ENCODE data around the gene DGCR2. TPM values are rescaled to one million over a fixed set of nuclear protein-coding genes. Genes with fewer than 3 reads are reported as not detected.
"Not testable (repeated sequence)": the region's sequence is repeated elsewhere in the genome, so short reads cannot be mapped to it uniquely, and the experiment has no call there.

The DGCR2 gene
- total and polyA plus RNA-seq, 10 donors = 9.5 to 60.7 (median 49.3) TPM

GRCh38 chr22:19164425-19164824, 42.2 kb upstream of the DGCR2 start:
- Histone ChIP-seq H3K36me3 (no peaks in the 10 kb centered on the region), H3K4me1 (peaks cover 0 to 7% (median 4%) of the 10 kb centered on the region in 6 donors), H3K27ac (no peak overlapping the region), H3K27me3 (replicated peaks in 1 of 7) (peaks cover 0 to 65% (median 24%) of the 10 kb centered on the region in 7 donors), H3K9me3 (peaks cover 0 to 12% (median 5%) of the 10 kb centered on the region in 8 donors), H3K4me3 (no peak overlapping the region)
- 93 to 99% (median 95%) methylated on average over 6 of the region's 6 CpGs for WGBS, 5 donors
- intact Hi-C loops (cut with DNase I; ENCODE audit: low total_unique reads) = loop anchor here (10.0 kb wide), 1 partner anchor 60 kb away; no protein-coding TSS in a partner anchor
- no peak for DNase-seq
- TF ChIP-seq CTCF (IDR thresholded peaks at IDR 0.05 in 8 of 11, conservative IDR thresholded peaks at IDR 0.05 in 3 of 11) (no peak), POLR2A (IDR thresholded peaks at IDR 0.05) (no peak), POLR2AphosphoS5 (IDR thresholded peaks at IDR 0.05) (no peak)

GRCh38 chr22:19158649-19159048, 36.4 kb upstream of the DGCR2 start:
- DNase-seq; H3K4me3 ChIP-seq; H3K27ac ChIP-seq; H3K36me3 ChIP-seq; intact Hi-C loops (cut with DNase I; ENCODE audit: low total_unique reads); H3K4me1 ChIP-seq; H3K9me3 ChIP-seq: not testable (repeated sequence)
- peaks cover 0 to 37% (median 0%) of the 10 kb centered on the region in 7 donors for H3K27me3 ChIP-seq (replicated peaks in 1 of 7)
- 78 to 90% (median 81%) methylated on average over 11 of the region's 11 CpGs for WGBS, 5 donors

- H3K27ac ChIP-seq; H3K4me3 ChIP-seq; DNase-seq; intact Hi-C loops (cut with DNase I; ENCODE audit: low total_unique reads); H3K4me1 ChIP-seq; H3K36me3 ChIP-seq: not testable (repeated sequence)
- 87 to 90% (median 87%) methylated on average over 9 of the region's 9 CpGs for WGBS, 5 donors
- H3K9me3 ChIP-seq = peaks cover 0 to 14% (median 0%) of the 10 kb centered on the region in 8 donors
- H3K27me3 ChIP-seq (replicated peaks in 1 of 7) = peaks cover 2 to 55% (median 18%) of the 10 kb centered on the region in 7 donors
Measured at GRCh38 chr22:19156109-19156508, 33.9 kb upstream of the DGCR2 start.

- intact Hi-C loops (cut with DNase I; ENCODE audit: low total_unique reads) = no loop called here
- Histone ChIP-seq H3K27ac (no peak overlapping the region), H3K36me3 (no peaks in the 10 kb centered on the region), H3K27me3 (replicated peaks in 1 of 7) (peaks cover 6 to 84% (median 44%) of the 10 kb centered on the region in 7 donors), H3K9me3 (peaks cover 0 to 14% (median 0%) of the 10 kb centered on the region in 8 donors), H3K4me3 (no peak overlapping the region), H3K4me1 (peaks cover 0 to 24% (median 14%) of the 10 kb centered on the region in 6 donors)
- no peak for TF ChIP-seq CTCF (IDR thresholded peaks at IDR 0.05 in 8 of 11, conservative IDR thresholded peaks at IDR 0.05 in 3 of 11)
- no peak for TF ChIP-seq POLR2A (IDR thresholded peaks at IDR 0.05)
- no peak for TF ChIP-seq POLR2AphosphoS5 (IDR thresholded peaks at IDR 0.05)
- WGBS, 5 donors = 52 to 67% (median 56%) methylated on average over 11 of the region's 11 CpGs
- no peak for DNase-seq
Measured at GRCh38 chr22:19152942-19153883, 31.0 kb upstream of the DGCR2 start.

Measured in spleen (tissue), 11 donors.